ENCODE data around the gene IKZF2. TPM values are rescaled to one million over a fixed set of nuclear protein-coding genes. Genes with fewer than 3 reads are reported as not detected.
A peak's percentile ranks its signal among the peaks of the same experiment; 100 is the strongest.

Gene IKZF2
- 10 to 100 TPM in 1 of 4 donors, 1 to 10 TPM in 3; 2.6 to 14.5 (median 4.2) TPM for total RNA-seq

- H3K9me3 ChIP-seq: no peaks in the 10 kb centered on the region
- intact Hi-C loops (cut with DNase I; ENCODE audit: low total_unique reads): no loop called here
- H3K4me3 ChIP-seq: peak within 1 kb of the TSS; percentile 86 to 98
- H3K27me3 ChIP-seq: no peaks in the 10 kb centered on the region
- DNase-seq: peak; percentile 76 to 82
- TF ChIP-seq POLR2A (IDR thresholded peaks at IDR 0.05) (peak in 1 of 2 donors; percentile 56), CTCF (IDR thresholded peaks at IDR 0.05) (no peak)
- peak within 1 kb of the TSS; percentile 96 to 97 for H3K27ac ChIP-seq
- no peaks in the 10 kb centered on the region for H3K4me1 ChIP-seq
- H3K36me3 ChIP-seq: no peaks in the 10 kb centered on the region
These were observed at the start of gene IKZF2 for GRCh38 chr2:213151437-213152064. Gene IKZF2 (minus strand): TSS chr2:213151612. CDS start chr2:213148629, 2,983 bp downstream.

GRCh38 chr2:213199871-213200270 is 48.5 kb upstream of the IKZF2 start:
- TF ChIP-seq CTCF (IDR thresholded peaks at IDR 0.05) (no peak), POLR2A (IDR thresholded peaks at IDR 0.05) (no peak)
- intact Hi-C loops (cut with DNase I; ENCODE audit: low total_unique reads): no loop called here
- no peaks in the 10 kb centered on the region for H3K36me3 ChIP-seq
- H3K4me1 ChIP-seq: no peaks in the 10 kb centered on the region
- H3K27me3 ChIP-seq: no peaks in the 10 kb centered on the region
- H3K27ac ChIP-seq: no peak overlapping the region
- no peak overlapping the region for H3K4me3 ChIP-seq
- DNase-seq: no peak
- H3K9me3 ChIP-seq: no peaks in the 10 kb centered on the region

DNA sequence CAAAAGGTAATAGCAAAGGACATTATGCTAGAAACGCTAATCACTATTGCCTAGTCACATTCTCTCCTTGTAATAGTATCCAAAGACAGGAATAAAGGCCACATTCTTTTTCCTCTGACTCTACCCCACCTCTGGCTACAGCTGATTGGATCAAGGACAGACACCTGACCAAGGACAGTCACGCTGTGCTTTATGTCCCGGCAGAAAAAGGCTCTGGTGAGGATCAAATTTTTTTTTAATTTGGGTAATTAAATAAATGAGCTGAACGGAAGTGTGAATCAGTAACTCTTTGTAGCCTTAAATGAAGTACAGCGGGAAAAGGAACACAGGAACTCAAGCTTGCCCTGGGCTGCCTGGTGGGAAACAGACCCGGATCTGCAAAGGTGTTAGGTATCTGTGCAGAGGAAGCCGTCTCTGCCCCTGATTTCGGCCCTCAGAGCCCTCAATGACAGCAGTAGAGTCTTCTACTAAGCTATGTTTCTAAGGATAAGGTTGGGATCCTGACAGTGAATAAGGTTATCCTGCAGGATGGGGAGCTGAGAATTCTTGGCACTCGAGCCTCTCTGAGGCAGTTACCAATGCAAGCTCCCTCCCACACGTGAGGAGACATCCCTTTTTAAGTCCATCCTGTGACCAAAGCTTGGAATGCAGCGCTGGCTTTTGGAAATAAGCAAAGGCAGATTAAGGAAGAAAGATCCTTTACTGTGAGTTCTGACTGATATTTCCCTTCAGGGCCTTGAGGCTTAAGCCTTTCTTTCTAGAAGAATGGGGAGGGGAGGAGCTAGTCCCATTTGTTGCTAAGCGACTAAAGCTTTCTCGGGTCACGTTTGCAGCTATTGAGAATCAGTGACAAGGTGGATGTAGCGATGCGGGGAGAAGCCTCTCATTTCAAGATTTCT is 37.8 kb upstream of the IKZF2 start:
- no peak overlapping the region for H3K27ac ChIP-seq
- no peak overlapping the region for H3K4me3 ChIP-seq
- TF ChIP-seq CTCF (IDR thresholded peaks at IDR 0.05) (no peak), POLR2A (IDR thresholded peaks at IDR 0.05) (no peak)
- DNase-seq: no peak
- intact Hi-C loops (cut with DNase I; ENCODE audit: low total_unique reads): no loop called here
- H3K36me3 ChIP-seq: no peaks in the 10 kb centered on the region
- no peaks in the 10 kb centered on the region for H3K27me3 ChIP-seq
- H3K9me3 ChIP-seq: no peaks in the 10 kb centered on the region
- H3K4me1 ChIP-seq: no peaks in the 10 kb centered on the region

DNA sequence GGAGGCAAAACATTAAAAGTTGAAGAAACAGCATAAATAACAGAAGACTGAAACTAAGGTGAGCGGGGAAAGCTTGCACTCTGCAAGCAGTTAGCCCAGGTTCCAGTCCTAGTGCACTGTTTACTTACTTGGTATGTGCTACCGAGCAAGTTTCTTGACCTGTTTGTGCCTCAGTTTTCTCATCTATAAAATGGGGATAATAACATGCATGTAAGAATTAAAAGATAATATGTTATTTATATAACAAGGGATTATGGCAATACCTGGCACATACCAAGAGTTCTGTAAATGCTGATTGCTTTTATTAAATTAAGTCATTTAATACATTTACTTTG is 37.1 kb upstream of the IKZF2 start:
- intact Hi-C loops (cut with DNase I; ENCODE audit: low total_unique reads): no loop called here
- H3K27ac ChIP-seq: no peak overlapping the region

More for the DNA sequence above, 37.1 kb upstream of the IKZF2 start:
- Histone ChIP-seq H3K9me3 (no peaks in the 10 kb centered on the region), H3K4me3 (no peak overlapping the region), H3K4me1 (no peaks in the 10 kb centered on the region), H3K27me3 (no peaks in the 10 kb centered on the region), H3K36me3 (no peaks in the 10 kb centered on the region)
- TF ChIP-seq POLR2A (IDR thresholded peaks at IDR 0.05) (no peak), CTCF (IDR thresholded peaks at IDR 0.05) (no peak)
- no peak for DNase-seq

Measured in uterus (tissue), 4 donors.